T-helper 22 cell (primary cell): Measurements from ENCODE around the gene WFIKKN1.
A peak's percentile ranks its signal among the peaks of the same experiment; 100 is the strongest.

Experiments
- DNase-seq: peaks from one replicate; pipeline ENCODE4 v3.0.0-alpha.2; 2020; ENCODE audit warnings: low read depth

WFIKKN1 gene

GRCh38 chr16:625117-625976 lies 5.4 kb upstream of the WFIKKN1 start:
- no peak for DNase-seq

- DNase-seq, result no peak
Observed at GRCh38 chr16:625977-626765, 4.6 kb upstream of the WFIKKN1 start.

DNA sequence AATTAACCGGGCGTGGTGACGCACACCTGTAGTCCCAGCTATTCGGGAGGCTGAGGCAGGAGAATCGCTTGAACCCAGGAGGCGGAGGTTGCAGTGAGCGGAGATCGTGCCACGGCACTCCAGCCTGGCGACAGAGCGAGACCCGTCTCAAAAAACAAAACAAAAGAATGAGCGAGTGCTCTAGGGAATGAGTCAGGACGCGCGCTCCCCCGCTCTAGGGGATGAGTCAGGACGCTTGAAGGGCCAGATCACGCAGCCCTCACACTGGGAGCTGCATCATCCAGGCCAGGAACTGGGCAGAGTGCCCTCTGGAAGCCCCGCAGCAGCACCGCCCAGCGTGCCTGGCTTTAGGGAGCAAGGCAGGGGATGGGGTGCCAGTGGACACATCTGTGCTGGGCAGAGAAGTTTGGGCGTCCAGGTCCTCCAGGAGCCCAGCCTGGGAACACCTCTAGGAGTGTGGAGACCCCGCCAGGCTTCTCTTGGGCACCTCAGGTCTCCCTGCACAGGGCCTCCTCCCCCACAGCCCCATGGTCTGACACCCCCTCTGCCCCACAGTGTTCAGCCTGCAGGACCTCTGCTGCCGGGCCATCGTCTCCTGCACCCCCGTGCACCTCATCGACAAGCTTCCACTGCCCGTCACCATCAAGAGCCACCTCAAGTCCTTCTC lies 3.9 kb upstream of the WFIKKN1 start:
- DNase-seq, result no peak

DNA sequence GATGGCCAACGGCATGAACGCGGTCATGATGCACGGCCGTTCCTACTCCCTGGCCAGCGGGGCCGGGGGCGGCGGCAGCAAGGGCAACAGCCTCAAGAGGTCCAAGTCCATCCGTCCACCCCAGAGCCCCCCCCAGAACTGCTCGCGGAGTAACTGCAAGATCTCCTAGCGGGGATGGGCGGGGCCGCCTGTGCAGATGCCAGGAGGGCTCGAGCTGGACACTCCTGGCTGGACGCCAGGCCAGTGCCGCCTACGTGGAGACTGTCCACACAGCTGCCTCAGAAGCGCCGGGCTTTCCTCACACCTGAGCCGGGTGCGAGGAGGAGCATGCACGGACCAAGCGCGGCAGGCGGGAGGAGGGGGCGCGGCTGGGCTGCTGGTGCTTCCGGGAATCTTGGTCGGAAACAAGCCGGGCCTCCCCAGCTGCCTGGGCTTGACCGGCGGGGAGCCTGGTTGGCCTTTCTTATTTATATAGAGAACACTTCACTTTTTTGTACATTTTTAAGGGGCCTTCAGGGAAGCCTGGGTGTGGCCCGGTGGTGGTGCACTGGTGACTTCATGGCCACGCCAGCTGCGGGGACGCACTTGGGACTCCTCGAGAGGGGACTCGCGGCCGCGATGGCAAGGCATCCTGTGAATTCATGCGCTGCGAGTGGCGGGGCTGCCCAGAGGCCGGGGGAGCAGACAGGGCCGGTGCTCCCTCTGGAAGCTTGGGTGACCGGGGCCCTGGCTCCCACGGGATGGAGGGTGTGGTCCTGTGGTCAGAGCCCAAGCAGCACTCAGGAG lies 3.1 kb upstream of the WFIKKN1 start:
- DNase-seq, result no peak

GRCh38 chr16:628321-629061 lies 2.3 kb upstream of the WFIKKN1 start:
- DNase-seq, result no peak

- DNase-seq, result no peak
Observed at GRCh38 chr16:629185-629832, 1.5 kb upstream of the WFIKKN1 start.

DNA sequence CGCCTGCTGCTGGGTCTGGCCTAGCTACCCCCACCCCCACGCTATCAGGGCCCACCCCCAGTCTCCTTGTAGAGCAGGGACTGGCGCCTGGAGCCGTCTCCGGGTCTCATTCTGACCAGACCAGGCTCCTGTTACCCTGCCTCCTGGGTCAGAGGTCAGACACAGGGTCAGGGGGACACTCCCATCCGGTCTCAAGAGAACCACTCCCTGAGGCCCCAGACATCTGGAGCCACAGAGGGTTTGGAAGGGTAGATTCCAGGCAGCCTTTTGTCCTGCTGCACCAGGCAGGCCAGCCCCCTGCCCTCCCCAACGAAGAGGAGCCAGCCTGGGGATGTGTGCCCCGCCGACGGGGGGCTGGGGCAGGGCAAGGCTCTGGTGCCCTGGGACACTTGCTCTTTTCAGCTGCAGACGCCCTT lies 944 bp upstream of the WFIKKN1 start:
- no peak for DNase-seq

DNA sequence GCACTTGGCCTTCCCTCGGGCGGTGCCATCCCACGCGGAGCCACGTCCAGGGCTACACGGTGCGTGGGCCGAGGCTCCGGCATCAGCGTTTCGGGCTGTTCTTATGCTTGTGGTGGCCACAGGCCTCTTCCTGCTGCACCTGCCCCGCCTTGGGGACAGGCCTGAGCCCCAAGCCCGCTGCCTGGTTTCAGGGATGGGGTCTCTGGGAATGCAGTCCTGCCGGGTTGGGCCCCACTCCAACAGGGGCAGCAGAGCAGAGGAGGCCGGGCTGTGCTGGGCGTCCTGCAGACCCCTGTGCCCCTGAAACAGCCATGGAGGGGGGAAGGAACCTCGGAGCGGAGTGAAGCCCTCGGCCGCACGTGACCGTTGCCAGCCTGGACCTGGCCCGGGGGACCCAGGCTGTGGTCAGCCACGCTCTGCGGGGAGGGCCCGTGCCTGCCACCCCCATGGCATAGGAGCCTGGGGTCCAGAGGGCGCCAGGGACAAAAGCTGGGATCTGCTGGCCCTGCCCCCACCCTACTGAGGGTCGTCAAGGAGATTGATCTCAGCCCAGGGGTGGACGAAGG lies 453 bp upstream of the WFIKKN1 start:
- no peak for DNase-seq

DNA sequence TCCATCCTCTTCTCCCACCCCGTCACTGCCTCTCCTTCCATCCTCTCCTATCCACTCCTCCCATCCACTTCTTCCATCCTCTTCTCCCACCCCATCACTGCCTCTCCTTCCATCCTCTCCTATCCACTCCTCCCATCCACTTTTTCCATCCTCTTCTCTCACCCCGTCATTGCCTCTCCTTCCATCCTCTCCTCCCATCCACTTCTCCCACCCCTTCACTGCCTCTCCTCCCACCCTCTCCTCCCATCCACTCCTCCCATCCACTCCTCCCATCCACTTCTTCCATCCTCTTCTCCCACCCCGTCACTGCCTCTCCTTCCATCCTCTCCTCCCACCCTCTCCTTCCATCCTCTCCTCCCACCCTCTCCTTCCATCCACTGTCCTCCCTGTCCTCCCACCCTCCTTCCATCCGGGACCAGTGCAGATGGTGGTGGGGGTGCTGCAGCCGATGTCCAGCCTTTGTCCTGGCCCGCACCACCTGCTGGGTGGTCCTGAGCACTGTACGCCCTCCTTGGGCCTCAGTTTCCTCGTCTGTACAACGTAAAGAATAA lies 1.1 kb downstream of the WFIKKN1 start:
- no peak for DNase-seq

DNA sequence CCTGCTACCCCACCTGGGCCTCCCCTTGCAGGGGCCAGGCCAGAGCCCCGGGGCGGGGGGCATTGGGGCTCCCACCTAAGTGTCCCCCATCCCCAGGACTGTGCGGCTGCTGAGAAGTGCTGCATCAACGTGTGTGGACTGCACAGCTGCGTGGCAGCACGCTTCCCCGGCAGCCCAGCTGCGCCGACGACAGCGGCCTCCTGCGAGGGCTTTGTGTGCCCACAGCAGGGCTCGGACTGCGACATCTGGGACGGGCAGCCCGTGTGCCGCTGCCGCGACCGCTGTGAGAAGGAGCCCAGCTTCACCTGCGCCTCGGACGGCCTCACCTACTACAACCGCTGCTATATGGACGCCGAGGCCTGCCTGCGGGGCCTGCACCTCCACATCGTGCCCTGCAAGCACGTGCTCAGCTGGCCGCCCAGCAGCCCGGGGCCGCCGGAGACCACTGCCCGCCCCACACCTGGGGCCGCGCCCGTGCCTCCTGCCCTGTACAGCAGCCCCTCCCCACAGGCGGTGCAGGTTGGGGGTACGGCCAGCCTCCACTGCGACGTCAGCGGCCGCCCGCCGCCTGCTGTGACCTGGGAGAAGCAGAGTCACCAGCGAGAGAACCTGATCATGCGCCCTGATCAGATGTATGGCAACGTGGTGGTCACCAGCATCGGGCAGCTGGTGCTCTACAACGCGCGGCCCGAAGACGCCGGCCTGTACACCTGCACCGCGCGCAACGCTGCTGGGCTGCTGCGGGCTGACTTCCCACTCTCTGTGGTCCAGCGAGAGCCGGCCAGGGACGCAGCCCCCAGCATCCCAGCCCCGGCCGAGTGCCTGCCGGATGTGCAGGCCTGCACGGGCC lies 1.9 kb downstream of the WFIKKN1 start:
- DNase-seq, result no peak

DNA sequence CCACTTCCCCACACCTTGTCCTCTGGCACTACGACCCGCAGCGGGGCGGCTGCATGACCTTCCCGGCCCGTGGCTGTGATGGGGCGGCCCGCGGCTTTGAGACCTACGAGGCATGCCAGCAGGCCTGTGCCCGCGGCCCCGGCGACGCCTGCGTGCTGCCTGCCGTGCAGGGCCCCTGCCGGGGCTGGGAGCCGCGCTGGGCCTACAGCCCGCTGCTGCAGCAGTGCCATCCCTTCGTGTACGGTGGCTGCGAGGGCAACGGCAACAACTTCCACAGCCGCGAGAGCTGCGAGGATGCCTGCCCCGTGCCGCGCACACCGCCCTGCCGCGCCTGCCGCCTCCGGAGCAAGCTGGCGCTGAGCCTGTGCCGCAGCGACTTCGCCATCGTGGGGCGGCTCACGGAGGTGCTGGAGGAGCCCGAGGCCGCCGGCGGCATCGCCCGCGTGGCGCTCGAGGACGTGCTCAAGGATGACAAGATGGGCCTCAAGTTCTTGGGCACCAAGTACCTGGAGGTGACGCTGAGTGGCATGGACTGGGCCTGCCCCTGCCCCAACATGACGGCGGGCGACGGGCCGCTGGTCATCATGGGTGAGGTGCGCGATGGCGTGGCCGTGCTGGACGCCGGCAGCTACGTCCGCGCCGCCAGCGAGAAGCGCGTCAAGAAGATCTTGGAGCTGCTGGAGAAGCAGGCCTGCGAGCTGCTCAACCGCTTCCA lies 2.7 kb downstream of the WFIKKN1 start:
- no peak for DNase-seq

- DNase-seq, result no peak
Observed at GRCh38 chr16:634051-634670, 3.4 kb downstream of the WFIKKN1 start.

DNA sequence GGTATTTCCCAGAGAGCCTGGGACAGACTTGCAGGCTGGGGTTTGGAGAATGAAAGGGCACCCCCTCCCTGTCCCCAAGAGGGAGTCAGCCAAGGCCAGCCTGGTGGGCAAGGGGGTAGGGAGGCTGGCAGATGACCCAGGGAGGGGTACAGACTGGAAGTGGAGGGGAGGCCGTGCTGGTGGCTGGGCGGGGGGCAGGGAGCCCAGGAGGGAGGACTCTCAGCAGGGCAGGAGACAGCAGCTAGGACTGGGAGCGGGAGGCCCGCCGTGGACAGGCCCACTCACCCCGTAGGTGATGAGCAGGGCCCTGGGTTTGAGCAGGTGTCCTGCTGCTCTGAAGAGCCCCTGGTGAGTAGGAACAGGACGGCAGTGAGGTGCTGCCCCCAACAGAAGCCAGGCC lies 4.2 kb downstream of the WFIKKN1 start:
- no peak for DNase-seq

DNA sequence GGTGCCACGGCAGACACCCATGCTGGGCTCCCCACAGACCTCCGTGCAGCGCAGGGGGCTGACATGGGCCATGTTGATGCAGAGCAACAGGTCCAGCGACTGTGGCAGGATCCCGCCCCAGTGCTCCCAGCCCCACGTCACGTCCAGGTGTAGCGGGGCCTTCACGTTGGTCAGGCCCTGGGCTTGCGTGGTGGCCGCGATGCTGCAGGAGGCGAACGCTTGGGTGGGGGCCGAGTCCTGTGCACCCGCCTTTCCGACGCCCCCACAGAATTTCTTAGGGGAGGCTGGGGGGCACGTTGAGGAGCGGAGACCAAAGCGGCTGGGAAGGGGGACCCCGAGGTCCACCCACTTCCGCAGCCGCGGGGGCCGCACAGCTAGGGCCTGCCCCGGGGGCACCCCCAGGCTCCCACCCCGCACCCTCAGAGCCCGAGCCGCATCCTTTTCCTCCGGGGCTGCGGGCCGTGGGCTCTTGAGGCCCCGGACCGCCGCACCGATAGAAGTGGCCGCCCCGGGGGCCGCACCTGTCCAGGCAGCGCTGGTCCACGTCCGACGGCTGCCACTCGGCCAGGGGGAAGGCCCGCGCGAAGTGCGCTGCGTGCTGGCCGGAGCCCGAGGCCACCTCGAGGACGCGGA lies 4.9 kb downstream of the WFIKKN1 start:
- DNase-seq, result no peak

DNA sequence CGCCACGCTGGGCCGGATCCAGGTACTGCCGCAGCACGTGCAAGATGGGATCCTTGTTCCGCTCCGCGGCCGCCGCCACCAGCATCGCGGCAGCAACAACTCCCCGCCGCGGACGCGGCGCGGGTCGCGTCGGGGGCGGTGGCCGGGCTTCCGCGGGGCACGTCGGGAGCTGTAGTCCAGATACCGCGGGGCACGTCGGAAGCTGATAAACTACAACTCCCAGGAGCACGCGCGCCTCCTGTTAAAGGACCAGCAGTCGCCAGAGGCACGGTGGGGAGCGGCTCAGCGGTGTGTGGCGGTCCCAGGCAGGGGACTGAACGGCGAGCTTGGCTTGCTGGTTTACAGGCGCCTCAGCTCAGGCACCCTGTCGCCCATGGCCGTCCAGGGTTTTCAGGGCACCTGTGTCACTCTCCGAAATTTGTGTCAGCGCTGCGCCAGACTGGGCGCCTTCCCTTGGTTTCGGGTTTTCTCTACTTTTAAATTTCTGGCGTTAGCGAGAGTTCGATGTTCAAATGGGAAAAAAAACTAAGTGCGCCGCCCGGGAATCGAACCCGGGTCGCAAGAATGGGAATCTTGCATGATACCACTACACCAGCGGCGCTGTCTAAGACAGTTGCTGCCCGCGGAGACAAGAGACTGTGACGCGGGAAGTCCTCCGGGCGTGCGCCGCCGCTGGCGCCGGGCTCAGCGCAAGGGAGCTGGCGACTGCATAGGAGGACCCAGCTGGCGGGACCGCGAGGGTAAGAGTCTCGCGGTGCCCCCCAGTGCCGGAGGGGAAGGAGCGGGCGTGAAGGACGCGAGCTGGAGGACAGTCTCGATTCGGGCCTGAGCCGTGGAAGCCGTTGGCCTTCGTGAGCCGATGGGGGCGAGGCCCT lies 5.7 kb downstream of the WFIKKN1 start, which contains the start of gene METTL26:
Gene METTL26, minus strand, starts transcription at position 100 of the 875 bp plus-strand sequence. Its CDS starts 15 bp downstream, at position 85.
- peak; percentile 90 for DNase-seq
